ENCODE data around the gene COL11A1. TPM values are rescaled to one million over a fixed set of nuclear protein-coding genes. Genes with fewer than 3 reads are reported as not detected.

The COL11A1 gene
- total RNA-seq, 2 donors from 2014 or later: 0.52 to 2.6 TPM

DNA sequence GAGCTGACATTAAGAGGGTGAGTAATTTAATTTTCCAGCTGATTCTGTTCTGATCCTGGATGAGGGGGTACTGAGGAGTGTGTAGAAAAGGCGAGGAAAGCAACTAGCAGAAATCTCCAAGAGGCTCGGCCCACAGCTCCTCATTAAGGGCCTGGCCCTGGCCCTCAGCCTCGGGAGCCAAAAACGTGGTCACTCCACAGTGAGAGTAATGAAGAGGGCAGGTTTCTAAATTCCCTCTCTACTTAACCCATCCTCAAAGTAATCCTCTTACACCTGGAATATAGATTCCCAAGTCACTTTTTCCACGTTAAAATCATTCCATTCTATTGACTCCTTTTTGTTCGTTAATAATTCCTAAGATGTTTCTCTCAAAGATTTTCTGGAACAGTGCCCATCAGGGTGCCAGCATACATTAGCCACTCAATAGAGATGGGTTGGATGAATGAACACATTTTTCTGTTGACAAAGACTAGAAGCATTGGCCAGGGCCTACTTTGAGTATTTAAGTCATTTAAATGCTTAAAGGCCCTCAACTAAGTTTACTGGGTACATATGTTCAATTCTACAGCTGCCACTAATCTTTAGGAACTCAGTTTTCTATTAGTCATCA, 1.1 kb upstream of the COL11A1 start:
- Histone ChIP-seq H3K4me3 (no peak overlapping the region), H3K27ac (no peak overlapping the region), H3K9me3 (no peaks in the 10 kb centered on the region), H3K36me3 (replicated peaks in 1 of 2; ENCODE audit: insufficient read depth in 1 of 2, low read depth in 2 of 2) (no peaks in the 10 kb centered on the region), H3K27me3 (no peaks in the 10 kb centered on the region), H3K4me1 (peaks cover 23% of the 10 kb centered on the region)
- WGBS, 2 donors: 76% methylated on average over 6 of the region's 6 CpGs
- TF ChIP-seq POLR2A (IDR thresholded peaks at IDR 0.05): no peak
- TF ChIP-seq, protein P1, sequence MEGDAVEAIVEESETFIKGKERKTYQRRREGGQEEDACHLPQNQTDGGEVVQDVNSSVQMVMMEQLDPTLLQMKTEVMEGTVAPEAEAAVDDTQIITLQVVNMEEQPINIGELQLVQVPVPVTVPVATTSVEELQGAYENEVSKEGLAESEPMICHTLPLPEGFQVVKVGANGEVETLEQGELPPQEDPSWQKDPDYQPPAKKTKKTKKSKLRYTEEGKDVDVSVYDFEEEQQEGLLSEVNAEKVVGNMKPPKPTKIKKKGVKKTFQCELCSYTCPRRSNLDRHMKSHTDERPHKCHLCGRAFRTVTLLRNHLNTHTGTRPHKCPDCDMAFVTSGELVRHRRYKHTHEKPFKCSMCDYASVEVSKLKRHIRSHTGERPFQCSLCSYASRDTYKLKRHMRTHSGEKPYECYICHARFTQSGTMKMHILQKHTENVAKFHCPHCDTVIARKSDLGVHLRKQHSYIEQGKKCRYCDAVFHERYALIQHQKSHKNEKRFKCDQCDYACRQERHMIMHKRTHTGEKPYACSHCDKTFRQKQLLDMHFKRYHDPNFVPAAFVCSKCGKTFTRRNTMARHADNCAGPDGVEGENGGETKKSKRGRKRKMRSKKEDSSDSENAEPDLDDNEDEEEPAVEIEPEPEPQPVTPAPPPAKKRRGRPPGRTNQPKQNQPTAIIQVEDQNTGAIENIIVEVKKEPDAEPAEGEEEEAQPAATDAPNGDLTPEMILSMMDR (IDR thresholded peaks at IDR 0.05): no peak
- ATAC-seq: no peak
- DNase-seq: no peak
- intact Hi-C loops (cut with DNase I): no loop called here

DNA sequence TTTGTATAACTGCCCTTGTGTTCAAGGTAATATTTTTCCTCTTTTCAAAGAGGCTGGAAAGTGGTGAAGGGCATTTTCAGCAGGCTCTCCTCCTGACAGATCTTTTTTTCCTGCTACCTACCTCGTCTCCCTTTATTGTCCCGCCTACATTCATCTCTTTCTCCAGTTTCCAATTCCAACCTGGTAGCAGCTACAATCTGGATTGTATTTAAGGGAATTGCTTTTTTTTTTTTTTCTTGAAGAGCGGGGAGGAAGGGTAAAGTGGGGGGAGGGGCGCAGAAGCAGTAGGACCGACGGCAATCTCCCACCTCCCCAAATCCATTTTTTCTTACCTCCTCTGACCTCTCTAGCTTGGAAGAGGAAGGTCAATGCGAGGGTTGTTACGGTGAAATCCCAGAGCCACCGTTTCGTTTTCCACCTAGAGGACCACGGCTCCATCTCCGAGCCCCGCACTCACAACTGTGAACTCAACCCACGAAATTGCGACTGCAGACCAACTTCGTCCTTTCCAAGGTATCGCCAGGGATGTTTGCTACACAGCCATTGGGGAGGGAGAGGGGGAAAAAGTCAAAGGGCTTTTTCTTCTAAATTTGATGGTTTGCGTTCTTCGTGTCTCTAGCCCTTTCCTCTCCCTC, 464 bp downstream of the COL11A1 start:
- no peaks in the 10 kb centered on the region for H3K27me3 ChIP-seq
- TF ChIP-seq, protein P1 (IDR thresholded peaks at IDR 0.05): no peak
- TF ChIP-seq POLR2A (IDR thresholded peaks at IDR 0.05): no peak
- no peaks in the 10 kb centered on the region for H3K36me3 ChIP-seq (replicated peaks in 1 of 2; ENCODE audit: insufficient read depth in 1 of 2, low read depth in 2 of 2)
- no peaks in the 10 kb centered on the region for H3K9me3 ChIP-seq
- DNase-seq (no peak), ATAC-seq (no peak)
- intact Hi-C loops (cut with DNase I): no loop called here
- 2 to 6% methylated on average over 16 to 19 of the region's 19 CpGs for whole genome bisulfite sequencing, 2 donors
- H3K4me3 ChIP-seq: peak overlapping the region in 1 of 2 donors; percentile 9
- peaks cover 23% of the 10 kb centered on the region for H3K4me1 ChIP-seq
- no peak overlapping the region for H3K27ac ChIP-seq

DNA sequence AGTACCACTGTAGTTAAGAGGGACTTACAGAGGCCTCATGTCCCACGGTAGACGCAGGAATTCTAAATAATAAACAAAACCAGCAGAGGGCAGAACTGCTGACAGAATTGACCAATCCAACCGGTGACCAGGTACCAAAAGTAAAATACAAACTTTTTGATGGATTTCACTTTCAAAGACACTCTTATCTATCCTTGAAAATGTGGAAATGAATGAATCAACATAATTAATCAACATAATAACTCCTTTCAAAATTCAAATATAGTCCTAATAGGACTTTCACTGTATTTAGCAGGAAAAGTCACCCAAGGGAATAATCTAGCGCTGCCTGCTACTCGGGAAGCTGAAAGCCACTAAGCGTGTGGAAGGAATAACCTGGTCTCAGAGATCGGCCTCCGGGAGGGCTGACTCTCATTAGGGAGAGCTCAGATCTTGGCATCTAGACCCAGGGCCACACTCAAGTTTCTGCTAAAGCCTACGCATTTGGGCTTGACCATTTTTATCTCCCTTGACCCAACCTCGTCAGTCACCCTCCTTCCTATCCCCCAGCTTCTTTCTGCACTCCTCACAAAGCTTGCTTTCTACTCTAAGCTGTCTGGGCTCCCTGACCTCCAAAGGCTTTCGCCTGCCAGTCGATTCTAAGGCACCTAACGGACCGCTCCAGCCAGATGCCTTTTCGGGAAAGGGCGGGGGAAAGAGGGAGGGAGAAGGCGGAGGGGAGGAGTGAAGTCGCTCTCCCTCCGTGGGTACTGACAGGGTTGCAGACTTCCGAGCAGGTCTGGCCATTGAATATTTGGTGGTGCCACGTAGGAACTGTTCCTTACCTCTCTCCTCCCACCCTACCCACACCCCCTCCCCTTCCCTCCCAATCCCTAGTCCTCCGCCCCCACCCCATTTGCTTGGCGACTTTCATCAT, 1.6 kb downstream of the COL11A1 start:
- Histone ChIP-seq H3K4me1 (peaks cover 23% of the 10 kb centered on the region), H3K27me3 (no peaks in the 10 kb centered on the region), H3K36me3 (replicated peaks in 1 of 2; ENCODE audit: insufficient read depth in 1 of 2, low read depth in 2 of 2) (no peaks in the 10 kb centered on the region), H3K27ac (no peak overlapping the region), H3K4me3 (no peak overlapping the region), H3K9me3 (no peaks in the 10 kb centered on the region)
- DNase-seq (peak; percentile 23 to 46 (median 28)), ATAC-seq (peak; percentile 77)
- TF ChIP-seq POLR2A (IDR thresholded peaks at IDR 0.05): no peak
- TF ChIP-seq, protein P1 (IDR thresholded peaks at IDR 0.05): peak; percentile 26 to 59 (median 54)
- intact Hi-C loops (cut with DNase I): no loop called here
- WGBS, 2 donors: 1 to 2% methylated on average over 21 to 23 of the region's 23 CpGs

DNA sequence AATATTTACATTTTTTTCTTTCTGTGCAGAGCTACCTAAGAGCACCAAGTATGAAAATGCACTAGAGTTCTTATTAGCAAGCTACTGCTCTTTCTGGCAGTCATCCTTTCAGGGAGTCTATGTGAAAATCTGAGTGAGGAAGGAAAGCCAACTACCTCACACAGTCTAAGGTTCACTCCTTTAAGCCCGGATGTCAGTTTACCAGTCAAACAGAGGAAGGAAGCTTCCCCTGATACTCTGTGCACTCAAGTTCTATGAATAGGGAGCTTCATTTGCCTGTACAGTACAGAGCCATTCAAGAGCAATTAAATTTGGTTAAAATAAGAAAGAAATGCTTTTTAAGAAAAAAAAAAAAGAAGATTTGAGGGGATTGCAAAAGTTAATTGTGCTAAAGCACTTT, 6.9 kb downstream of the COL11A1 start:
- TF ChIP-seq, protein P1 (IDR thresholded peaks at IDR 0.05): no peak
- no peak for TF ChIP-seq POLR2A (IDR thresholded peaks at IDR 0.05)
- Histone ChIP-seq H3K27me3 (no peaks in the 10 kb centered on the region), H3K27ac (no peak overlapping the region), H3K4me1 (no peaks in the 10 kb centered on the region), H3K4me3 (no peak overlapping the region), H3K9me3 (no peaks in the 10 kb centered on the region), H3K36me3 (replicated peaks in 1 of 2; ENCODE audit: insufficient read depth in 1 of 2, low read depth in 2 of 2) (no peaks in the 10 kb centered on the region)
- DNase-seq (no peak), ATAC-seq (no peak)
- 46 to 52% methylated on average over 1 of the region's 1 CpG for WGBS, 2 donors
- intact Hi-C loops (cut with DNase I): no loop called here

Data from body of pancreas (tissue), 4 donors.